Spleen (tissue), 7 donors: ENCODE results near the gene RIPPLY2.

Experiments used
- POLR2AphosphoS5 ChIP-seq, 3 donors: sonication (generic); formaldehyde crosslinking; IDR thresholded peaks; one replicate each; pipeline ENCODE4 v1.5.1; 2017; ENCODE audit warnings: antibody characterized with exemption in 3 of 3
- TF ChIP-seq, protein P1 (sequence below), 11 experiments: fragments of 200-600 bp in 7 of 11; fragments of 450-650 bp in 4 of 11; sonication (generic) in 4 of 11; IDR thresholded peaks in 8 of 11; conservative IDR thresholded peaks in 3 of 11; 1 replicate in 7 of 11; 2 replicates in 4 of 11; pipeline versions ENCODE4 v1.4.0 to v1.8.0; 2016 to 2021; ENCODE audit warnings: antibody characterized with exemption in 11 of 11, inconsistent platforms in 4 of 11, mild to moderate bottlenecking in 1 of 11
- donor health status: DM: no; HTN: no; CAD: no; lungs with moderate emphysema.
- donor health status: DM: no; HTN: no; CAD: no.
- donor health status: DM: no; HTN: no; CAD: no.

DNA sequence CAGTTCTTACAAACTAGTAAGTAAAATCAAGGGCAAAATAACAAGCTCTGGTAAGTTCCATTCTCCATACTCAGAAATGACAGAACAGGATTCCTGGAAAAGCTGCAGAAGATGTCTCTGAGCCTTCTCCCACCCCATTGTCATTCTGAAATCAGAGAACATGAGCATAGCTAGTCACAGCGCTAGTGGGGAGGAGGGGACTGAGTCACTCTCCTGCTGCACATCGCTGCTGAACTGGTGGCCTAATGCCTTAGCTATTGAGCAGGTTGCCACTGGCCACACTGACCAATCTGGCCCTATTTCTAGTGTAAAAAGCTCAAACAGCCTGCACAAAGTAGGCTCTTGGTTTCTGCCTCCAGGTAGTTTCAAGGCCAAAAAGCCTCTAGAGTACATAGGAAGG is 26.1 kb upstream of the RIPPLY2 start:
- TF ChIP-seq POLR2AphosphoS5 (IDR thresholded peaks at IDR 0.05), result no peak
- TF ChIP-seq, protein P1, sequence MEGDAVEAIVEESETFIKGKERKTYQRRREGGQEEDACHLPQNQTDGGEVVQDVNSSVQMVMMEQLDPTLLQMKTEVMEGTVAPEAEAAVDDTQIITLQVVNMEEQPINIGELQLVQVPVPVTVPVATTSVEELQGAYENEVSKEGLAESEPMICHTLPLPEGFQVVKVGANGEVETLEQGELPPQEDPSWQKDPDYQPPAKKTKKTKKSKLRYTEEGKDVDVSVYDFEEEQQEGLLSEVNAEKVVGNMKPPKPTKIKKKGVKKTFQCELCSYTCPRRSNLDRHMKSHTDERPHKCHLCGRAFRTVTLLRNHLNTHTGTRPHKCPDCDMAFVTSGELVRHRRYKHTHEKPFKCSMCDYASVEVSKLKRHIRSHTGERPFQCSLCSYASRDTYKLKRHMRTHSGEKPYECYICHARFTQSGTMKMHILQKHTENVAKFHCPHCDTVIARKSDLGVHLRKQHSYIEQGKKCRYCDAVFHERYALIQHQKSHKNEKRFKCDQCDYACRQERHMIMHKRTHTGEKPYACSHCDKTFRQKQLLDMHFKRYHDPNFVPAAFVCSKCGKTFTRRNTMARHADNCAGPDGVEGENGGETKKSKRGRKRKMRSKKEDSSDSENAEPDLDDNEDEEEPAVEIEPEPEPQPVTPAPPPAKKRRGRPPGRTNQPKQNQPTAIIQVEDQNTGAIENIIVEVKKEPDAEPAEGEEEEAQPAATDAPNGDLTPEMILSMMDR (IDR thresholded peaks at IDR 0.05 in 8 of 11, conservative IDR thresholded peaks at IDR 0.05 in 3 of 11), result no peak
